CD4-positive, alpha-beta T cell treated with Interleukin-15 for 1 hour (primary cell): Measurements from ENCODE around the gene CNN2.
A peak's percentile ranks its signal among the peaks of the same experiment; 100 is the strongest.
"Not testable (repeated sequence)": the region's sequence is repeated elsewhere in the genome, so short reads cannot be mapped to it uniquely, and the experiment has no call there.

Experiments used
- DNase-seq: peaks from one replicate; pipeline ENCODE4 v3.0.0-alpha.2; 2020

The CNN2 gene

GRCh38 chr19:1012334-1012733, 14.1 kb upstream of the CNN2 start:
- DNase-seq, result no peak

GRCh38 chr19:1013218-1013617, 13.2 kb upstream of the CNN2 start:
- no peak for DNase-seq

GRCh38 chr19:1014161-1015060, 12.0 kb upstream of the CNN2 start:
- no peak for DNase-seq

GRCh38 chr19:1015061-1015781, 11.2 kb upstream of the CNN2 start:
- no peak for DNase-seq

GRCh38 chr19:1015782-1016646, 10.4 kb upstream of the CNN2 start:
- DNase-seq, result no peak

GRCh38 chr19:1016647-1017114, 9.7 kb upstream of the CNN2 start:
- DNase-seq, result no peak

GRCh38 chr19:1017115-1017905, 9.1 kb upstream of the CNN2 start:
- DNase-seq, result no peak

- DNase-seq, result no peak
Observed at GRCh38 chr19:1017906-1018305, 8.5 kb upstream of the CNN2 start.

GRCh38 chr19:1018393-1018792, 8.0 kb upstream of the CNN2 start:
- DNase-seq, result no peak

- no peak for DNase-seq
Observed at GRCh38 chr19:1018932-1019615, 7.3 kb upstream of the CNN2 start.

- no peak for DNase-seq
Observed at GRCh38 chr19:1019616-1019961, 6.8 kb upstream of the CNN2 start.

- DNase-seq, result no peak
Observed at GRCh38 chr19:1019980-1020867, 6.2 kb upstream of the CNN2 start.

- peak; percentile 98 for DNase-seq
Observed at GRCh38 chr19:1020868-1021425, 5.5 kb upstream of the CNN2 start, which contains the start of gene TMEM259. Gene TMEM259 (minus strand): TSS chr19:1021123. CDS start chr19:1020996, 127 bp downstream.

- not testable (repeated sequence) for DNase-seq
Observed at GRCh38 chr19:1023883-1024188, 2.6 kb upstream of the CNN2 start.

- DNase-seq, result not testable (repeated sequence)
Observed at GRCh38 chr19:1025080-1025479, 1.3 kb upstream of the CNN2 start.

GRCh38 chr19:1026783-1027649, 608 bp downstream of the CNN2 start:
- no peak for DNase-seq

- no peak for DNase-seq
Observed at GRCh38 chr19:1027650-1028061, 1.2 kb downstream of the CNN2 start.

GRCh38 chr19:1028062-1028926, 1.9 kb downstream of the CNN2 start:
- peak; percentile 65 for DNase-seq
